MM.1S (cell line): ENCODE results near the gene OTOP3.

Source experiments
- DNase-seq: peaks from one replicate; pipeline ENCODE4 v3.0.0-alpha.2; 2015
- H2AFZ ChIP-seq: fragments of 300-600 bp; sonication (generic); 2 replicates; pipeline ENCODE4 v1.6.0; 2016; ENCODE audit warnings: antibody characterized with exemption, low read length
- H3F3A ChIP-seq: fragments of 300-600 bp; sonication (generic); 2 replicates; pipeline ENCODE4 v1.6.1; 2016; ENCODE audit warnings: mild to moderate bottlenecking, antibody characterized with exemption, low read length, moderate library complexity, mixed read lengths; ENCODE audit not compliant: insufficient read depth
- H3K27ac ChIP-seq: fragments of 300-600 bp; sonication (generic); 2 replicates; pipeline ENCODE4 v1.5.1; 2016; ENCODE audit warnings: mild to moderate bottlenecking, low read length
- H3K27me3 ChIP-seq: fragments of 300-600 bp; sonication (generic); replicated peaks from 2 replicates; pipeline ENCODE4 v1.6.0; 2016; ENCODE audit warnings: low read length; ENCODE audit not compliant: insufficient read depth
- H3K36me3 ChIP-seq: fragments of 300-600 bp; sonication (generic); replicated peaks from 2 replicates; pipeline ENCODE4 v1.6.1; 2016; ENCODE audit warnings: mild to moderate bottlenecking, low read length, mixed read lengths; ENCODE audit not compliant: insufficient read depth
- H3K4me1 ChIP-seq: fragments of 300-600 bp; sonication (generic); 2 replicates; pipeline ENCODE4 v1.6.1; 2016; ENCODE audit warnings: low read length, mixed read lengths
- H3K4me2 ChIP-seq: fragments of 300-600 bp; sonication (generic); 2 replicates; pipeline ENCODE4 v1.6.0; 2016; ENCODE audit warnings: low read depth, low read length
- H3K4me3 ChIP-seq: fragments of 300-600 bp; sonication (generic); 2 replicates; pipeline ENCODE4 v1.5.1; 2016; ENCODE audit warnings: low read length, mixed read lengths
- H3K79me2 ChIP-seq: fragments of 300-600 bp; sonication (generic); 2 replicates; pipeline ENCODE4 v1.6.1; 2016; ENCODE audit warnings: mixed run types, low read length, mixed read lengths
- H3K9ac ChIP-seq: fragments of 300-600 bp; sonication (generic); 2 replicates; pipeline ENCODE4 v1.6.1; 2016; ENCODE audit warnings: low read length, mixed read lengths
- H3K9me2 ChIP-seq: fragments of 300-600 bp; sonication (generic); replicated peaks from 2 replicates; pipeline ENCODE4 v1.6.1; 2016; ENCODE audit warnings: mild to moderate bottlenecking, low read length, mixed read lengths; ENCODE audit not compliant: insufficient read depth
- H3K9me3 ChIP-seq: fragments of 300-600 bp; sonication (generic); replicated peaks from 2 replicates; pipeline ENCODE4 v1.6.1; 2016; ENCODE audit warnings: mild to moderate bottlenecking, low read length, mixed read lengths; ENCODE audit not compliant: insufficient read depth
- H4K20me1 ChIP-seq: fragments of 300-600 bp; sonication (generic); 2 replicates; pipeline ENCODE4 v1.6.1; 2016; ENCODE audit warnings: mild to moderate bottlenecking, low read length, moderate library complexity, mixed read lengths; ENCODE audit not compliant: insufficient read depth
- CTCF ChIP-seq: fragments of 300-600 bp; sonication (generic); IDR thresholded peaks from 2 replicates; pipeline ENCODE4 v1.5.1; 2016; ENCODE audit warnings: antibody characterized with exemption, low read length, mixed read lengths
- EZH2 ChIP-seq: fragments of 300-600 bp; sonication (generic); optimal IDR thresholded peaks from 2 replicates; pipeline ENCODE3; 2017; ENCODE audit warnings: low read depth, mild to moderate bottlenecking, antibody characterized with exemption, low read length, mixed read lengths
- EZH2phosphoT487 ChIP-seq: fragments of 300-600 bp; sonication (generic); IDR thresholded peaks from 2 replicates; pipeline ENCODE4 v1.6.1; 2018; ENCODE audit warnings: antibody characterized with exemption, low read length

The OTOP3 gene

GRCh38 chr17:74970395-74970794, 34.7 kb downstream of the OTOP3 start:
- Histone ChIP-seq H4K20me1 (no peaks in the 10 kb centered on the region), H3K9ac (no peak overlapping the region), H3K4me3 (no peak overlapping the region), H3F3A (no peaks in the 10 kb centered on the region), H3K9me2 (no peaks in the 10 kb centered on the region), H3K79me2 (no peaks in the 10 kb centered on the region), H2AFZ (no peak overlapping the region), H3K9me3 (no peaks in the 10 kb centered on the region), H3K27me3 (peaks cover 38% of the 10 kb centered on the region), H3K4me2 (no peak overlapping the region), H3K36me3 (no peaks in the 10 kb centered on the region), H3K27ac (no peak overlapping the region), H3K4me1 (no peaks in the 10 kb centered on the region; the same call in 1 of the 2 replicates)
- TF ChIP-seq CTCF, result no peak
- TF ChIP-seq EZH2, result no peak
- TF ChIP-seq EZH2phosphoT487, result no peak
- no peak for DNase-seq

GRCh38 chr17:74971069-74971841, 35.6 kb downstream of the OTOP3 start:
- Histone ChIP-seq H3K4me1 (no peaks in the 10 kb centered on the region; the same call in 1 of the 2 replicates), H3K9me2 (no peaks in the 10 kb centered on the region), H3K9ac (no peak overlapping the region), H4K20me1 (no peaks in the 10 kb centered on the region), H3K27ac (no peak overlapping the region), H3K9me3 (no peaks in the 10 kb centered on the region), H3F3A (no peaks in the 10 kb centered on the region), H3K79me2 (no peaks in the 10 kb centered on the region), H3K4me2 (no peak overlapping the region), H2AFZ (no peak overlapping the region), H3K4me3 (no peak overlapping the region), H3K36me3 (no peaks in the 10 kb centered on the region), H3K27me3 (peaks cover 46% of the 10 kb centered on the region)
- TF ChIP-seq EZH2 (no peak), CTCF (no peak), EZH2phosphoT487 (no peak)
- no peak for DNase-seq

GRCh38 chr17:74971842-74972106, 36.1 kb downstream of the OTOP3 start:
- Histone ChIP-seq H3K79me2 (no peaks in the 10 kb centered on the region), H3K9me2 (no peaks in the 10 kb centered on the region), H2AFZ (no peak overlapping the region), H3K4me2 (no peak overlapping the region), H3K4me1 (no peaks in the 10 kb centered on the region; the same call in 1 of the 2 replicates), H3K4me3 (no peak overlapping the region), H3K9ac (no peak overlapping the region), H3K9me3 (no peaks in the 10 kb centered on the region), H3F3A (no peaks in the 10 kb centered on the region), H3K27me3 (peaks cover 47% of the 10 kb centered on the region), H3K27ac (no peak overlapping the region), H4K20me1 (no peaks in the 10 kb centered on the region), H3K36me3 (no peaks in the 10 kb centered on the region)
- TF ChIP-seq CTCF (no peak), EZH2 (no peak), EZH2phosphoT487 (no peak)
- DNase-seq, result no peak
